Liver (tissue), 9 donors: ENCODE results near the gene TMEM236. TPM values are rescaled to one million over a fixed set of nuclear protein-coding genes. Genes with fewer than 3 reads are reported as not detected.

Source experiments
- DNase-seq: peaks from one replicate; pipeline ENCODE4 v3.0.0-alpha.2; 2017; ENCODE audit warnings: low spot score
- H3K27ac ChIP-seq, 2 donors: one replicate each; pipeline ENCODE4 v1.7.0; 2013; ENCODE audit warnings: inconsistent platforms in 2 of 2, low read length in 2 of 2, control low read depth in 1 of 2, low read depth in 1 of 2, mild to moderate bottlenecking in 1 of 2
- H3K27me3 ChIP-seq, 4 donors: one replicate each; pipeline versions ENCODE4 v1.6.1 to v1.7.0; 2013; ENCODE audit warnings: low read length in 3 of 4, inconsistent platforms in 1 of 4, mild to moderate bottlenecking in 1 of 4, moderate library complexity in 1 of 4; ENCODE audit not compliant: control insufficient read depth in 4 of 4, insufficient read depth in 4 of 4
- H3K36me3 ChIP-seq, 4 donors: one replicate each; pipeline versions ENCODE4 v1.6.1 to v1.7.0; 2013; ENCODE audit warnings: low read length in 3 of 4, mild to moderate bottlenecking in 3 of 4, low read depth in 1 of 4, moderate library complexity in 1 of 4; ENCODE audit not compliant: control insufficient read depth in 4 of 4, insufficient read depth in 3 of 4
- H3K4me1 ChIP-seq, 4 donors: one replicate each; pipeline versions ENCODE4 v1.6.1 to v1.7.0; 2013; ENCODE audit warnings: low read length in 3 of 4, mild to moderate bottlenecking in 3 of 4, moderate library complexity in 1 of 4; ENCODE audit not compliant: control insufficient read depth in 4 of 4, insufficient read depth in 4 of 4
- H3K4me3 ChIP-seq, 3 donors: one replicate each; pipeline versions ENCODE4 v1.6.1 to v1.7.0; 2013; ENCODE audit warnings: low read length in 3 of 3, control low read depth in 1 of 3, low read depth in 1 of 3, mild to moderate bottlenecking in 1 of 3
- H3K9ac ChIP-seq, 2 donors: one replicate each; pipeline ENCODE4 v1.7.0; 2013; ENCODE audit warnings: low read length in 2 of 2, mild to moderate bottlenecking in 2 of 2, moderate library complexity in 2 of 2, control low read depth in 1 of 2, low read depth in 1 of 2
- H3K9me3 ChIP-seq, 4 donors: one replicate each; pipeline versions ENCODE4 v1.6.1 to v1.7.0; 2013; ENCODE audit warnings: low read length in 3 of 4; ENCODE audit not compliant: control insufficient read depth in 4 of 4
- CTCF ChIP-seq: fragments of 150-350 bp; IDR thresholded peaks from 2 replicates; pipeline ENCODE4 v1.5.1; 2017; ENCODE audit warnings: improper control_type of control experiment, low read depth, low read length; ENCODE audit not compliant: missing input control
- EGR1 ChIP-seq, 2 donors: IDR thresholded peaks; 2 replicates each; pipeline ENCODE4 v1.6.1; 2016 to 2018; ENCODE audit warnings: antibody characterized with exemption in 2 of 2, low read depth in 2 of 2
- FOXA1 ChIP-seq: IDR thresholded peaks from 2 replicates; pipeline ENCODE4 v1.6.1; 2016; ENCODE audit warnings: antibody characterized with exemption
- FOXA2 ChIP-seq: IDR thresholded peaks from 2 replicates; pipeline ENCODE4 v1.6.1; 2016; ENCODE audit warnings: antibody characterized with exemption
- GABPA ChIP-seq, 2 donors: IDR thresholded peaks in 1 of 2; conservative IDR thresholded peaks in 1 of 2; 2 replicates each; pipeline ENCODE4 v1.6.1; 2016; ENCODE audit warnings: antibody characterized with exemption in 2 of 2, mild to moderate bottlenecking in 1 of 2, moderate library complexity in 1 of 2
- HNF4A ChIP-seq, 2 donors: conservative IDR thresholded peaks; 2 replicates each; pipeline ENCODE4 v1.6.1; 2016; ENCODE audit warnings: antibody characterized with exemption in 2 of 2, mild to moderate bottlenecking in 2 of 2
- HNF4G ChIP-seq: IDR thresholded peaks from 2 replicates; pipeline ENCODE4 v1.6.1; 2016; ENCODE audit warnings: antibody characterized with exemption
- JUND ChIP-seq, 2 donors: IDR thresholded peaks; 2 replicates each; pipeline ENCODE4 v1.6.1; 2016; ENCODE audit warnings: antibody characterized with exemption in 2 of 2
- NR2F2 ChIP-seq: IDR thresholded peaks from 2 replicates; pipeline ENCODE4 v1.6.1; 2016; ENCODE audit warnings: antibody characterized with exemption
- RAD21 ChIP-seq, 2 donors: IDR thresholded peaks; 2 replicates each; pipeline ENCODE4 v1.6.1; 2016; ENCODE audit warnings: antibody characterized with exemption in 2 of 2, mild to moderate bottlenecking in 2 of 2
- REST ChIP-seq: IDR thresholded peaks from 2 replicates; pipeline ENCODE4 v1.6.1; 2016; ENCODE audit warnings: antibody characterized with exemption, mild to moderate bottlenecking
- RXRA ChIP-seq, 2 donors: IDR thresholded peaks; 2 replicates each; pipeline ENCODE4 v1.6.1; 2017 to 2018; ENCODE audit warnings: antibody characterized with exemption in 2 of 2, mild to moderate bottlenecking in 1 of 2
- SP1 ChIP-seq: IDR thresholded peaks from 2 replicates; pipeline ENCODE4 v1.6.1; 2018; ENCODE audit warnings: antibody characterized with exemption, mild to moderate bottlenecking
- YY1 ChIP-seq: IDR thresholded peaks from 2 replicates; pipeline ENCODE4 v1.6.1; 2016; ENCODE audit warnings: antibody characterized with exemption, mild to moderate bottlenecking
- WGBS: extraction: QIAGEN DNeasy Blood & Tissue Kit; methylation state at CpG from one replicate; pipeline ENCODE4 v1.1.7; 2013; 5-methylcytosine and 5-hydroxymethylcytosine counted together
- polyA plus RNA-seq, 2 donors: library from polyadenylated mRNA; stranded (reverse) in 1 of 2; unstranded in 1 of 2; fragments of 200-250 nt in 1 of 2; fragments of >200 nt in 1 of 2; fragmentation: Nextera tagmentation in 1 of 2; extraction: Ambion mirVana in 1 of 2; gene quantifications; one replicate each; pipeline versions ENCODE4 v1.2.1 to v1.2.3, GENCODE V29; 2013 to 2015
- total RNA-seq, 2 donors: library from RNA; depleted of rRNA; stranded (reverse); fragments of >200 nt; gene quantifications; one replicate each; pipeline ENCODE4 v1.2.3, GENCODE V29; 2014
- TF ChIP-seq, protein P1 (sequence below): IDR thresholded peaks from 2 replicates; pipeline ENCODE4 v1.6.1; 2016; ENCODE audit warnings: antibody characterized with exemption
- TF ChIP-seq, protein P2 (sequence below): IDR thresholded peaks from 2 replicates; pipeline ENCODE4 v1.6.1; 2016; ENCODE audit warnings: antibody characterized with exemption
- TF ChIP-seq, protein P3 (sequence below): IDR thresholded peaks from 2 replicates; pipeline ENCODE4 v1.6.1; 2016; ENCODE audit warnings: antibody characterized with exemption
- donor health status: healthy.
- donor health status: healthy.
- donor health status: healthy.
- donor health status: healthy.
- donor health status: healthy.

TMEM236 gene
- total and polyA plus RNA-seq, 4 donors, result 0.07 to 0.28 (median 0.12) TPM

DNA sequence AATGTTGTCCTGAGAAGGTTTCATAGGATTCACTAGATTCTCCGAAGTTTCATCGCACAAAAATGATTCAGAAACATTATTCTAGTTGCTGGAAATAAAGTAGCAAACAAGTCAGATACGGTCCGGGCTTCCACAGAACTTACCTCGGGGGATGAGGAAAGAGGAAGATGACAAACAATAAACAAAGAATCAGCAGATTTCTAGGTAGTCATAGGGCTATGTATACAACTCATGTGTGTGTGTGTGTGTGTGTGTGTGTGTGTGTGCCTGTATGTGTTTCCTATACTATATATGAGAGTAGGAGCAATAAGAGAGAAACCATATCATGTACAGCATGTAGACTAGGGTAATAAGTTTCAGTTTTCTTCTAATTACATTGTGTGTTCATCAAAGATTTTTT lies 16.5 kb downstream of the TMEM236 start:
- TF ChIP-seq REST (no peak), RAD21 (IDR thresholded peaks at IDR 0.05) (no peak), EGR1 (IDR thresholded peaks at IDR 0.05; ENCODE audit: low read depth in 2 of 2) (no peak), NR2F2 (no peak), FOXA2 (no peak), JUND (IDR thresholded peaks at IDR 0.05) (no peak), YY1 (no peak), SP1 (no peak), FOXA1 (no peak)
- TF ChIP-seq, protein P1, sequence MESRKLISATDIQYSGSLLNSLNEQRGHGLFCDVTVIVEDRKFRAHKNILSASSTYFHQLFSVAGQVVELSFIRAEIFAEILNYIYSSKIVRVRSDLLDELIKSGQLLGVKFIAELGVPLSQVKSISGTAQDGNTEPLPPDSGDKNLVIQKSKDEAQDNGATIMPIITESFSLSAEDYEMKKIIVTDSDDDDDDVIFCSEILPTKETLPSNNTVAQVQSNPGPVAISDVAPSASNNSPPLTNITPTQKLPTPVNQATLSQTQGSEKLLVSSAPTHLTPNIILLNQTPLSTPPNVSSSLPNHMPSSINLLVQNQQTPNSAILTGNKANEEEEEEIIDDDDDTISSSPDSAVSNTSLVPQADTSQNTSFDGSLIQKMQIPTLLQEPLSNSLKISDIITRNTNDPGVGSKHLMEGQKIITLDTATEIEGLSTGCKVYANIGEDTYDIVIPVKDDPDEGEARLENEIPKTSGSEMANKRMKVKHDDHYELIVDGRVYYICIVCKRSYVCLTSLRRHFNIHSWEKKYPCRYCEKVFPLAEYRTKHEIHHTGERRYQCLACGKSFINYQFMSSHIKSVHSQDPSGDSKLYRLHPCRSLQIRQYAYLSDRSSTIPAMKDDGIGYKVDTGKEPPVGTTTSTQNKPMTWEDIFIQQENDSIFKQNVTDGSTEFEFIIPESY, result no peak
- TF ChIP-seq, protein P2, sequence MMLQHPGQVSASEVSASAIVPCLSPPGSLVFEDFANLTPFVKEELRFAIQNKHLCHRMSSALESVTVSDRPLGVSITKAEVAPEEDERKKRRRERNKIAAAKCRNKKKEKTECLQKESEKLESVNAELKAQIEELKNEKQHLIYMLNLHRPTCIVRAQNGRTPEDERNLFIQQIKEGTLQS, result no peak
- TF ChIP-seq, protein P3, sequence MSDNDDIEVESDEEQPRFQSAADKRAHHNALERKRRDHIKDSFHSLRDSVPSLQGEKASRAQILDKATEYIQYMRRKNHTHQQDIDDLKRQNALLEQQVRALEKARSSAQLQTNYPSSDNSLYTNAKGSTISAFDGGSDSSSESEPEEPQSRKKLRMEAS, result no peak
- no peaks in the 10 kb centered on the region for H3K9me3 ChIP-seq
- 87% methylated on average over 5 of the region's 5 CpGs for WGBS

DNA sequence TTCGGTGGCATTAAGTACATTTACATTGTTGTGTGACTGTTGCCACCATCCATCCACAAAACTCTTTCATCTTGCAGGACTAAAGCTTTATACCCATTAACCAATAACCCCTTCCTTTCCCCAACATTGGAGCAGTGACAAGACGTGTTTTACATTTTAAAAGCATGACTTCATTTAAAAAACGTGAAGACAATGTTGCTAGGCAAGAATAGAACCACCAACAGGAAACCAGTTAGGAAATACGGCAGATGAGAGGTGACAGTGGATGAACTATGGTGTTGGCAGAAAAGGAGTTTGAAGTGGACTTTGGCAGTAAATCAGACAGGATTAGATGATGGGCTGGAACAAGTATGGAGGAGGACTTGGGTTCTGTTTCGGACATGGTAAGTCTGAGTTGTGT lies 17.0 kb downstream of the TMEM236 start:
- H3K9me3 ChIP-seq, result no peaks in the 10 kb centered on the region

More for the DNA sequence above, 16.5 kb downstream of the TMEM236 start:
- Histone ChIP-seq H3K4me1 (no peaks in the 10 kb centered on the region), H3K4me3 (no peak overlapping the region), H3K36me3 (no peaks in the 10 kb centered on the region), H3K27me3 (no peaks in the 10 kb centered on the region), H3K27ac (no peak overlapping the region), H3K9ac (no peak overlapping the region)
- DNase-seq, result no peak

More for the DNA sequence above, 17.0 kb downstream of the TMEM236 start:
- no peak overlapping the region for H3K4me3 ChIP-seq
- H3K4me1 ChIP-seq, result no peaks in the 10 kb centered on the region
- whole genome bisulfite sequencing, result 62% methylated on average over 5 of the region's 5 CpGs
- H3K27me3 ChIP-seq, result no peaks in the 10 kb centered on the region
- TF ChIP-seq NR2F2 (no peak), HNF4A (conservative IDR thresholded peaks at IDR 0.05) (no peak), FOXA1 (no peak), CTCF (no peak), FOXA2 (no peak), SP1 (no peak), YY1 (no peak), GABPA (IDR thresholded peaks at IDR 0.05 in 1 of 2, conservative IDR thresholded peaks at IDR 0.05 in 1 of 2) (no peak), RXRA (IDR thresholded peaks at IDR 0.05) (no peak), HNF4G (no peak), JUND (IDR thresholded peaks at IDR 0.05) (no peak)
- TF ChIP-seq, protein P3, result no peak
- TF ChIP-seq, protein P2, result no peak
- no peaks in the 10 kb centered on the region for H3K36me3 ChIP-seq
- no peak for DNase-seq
- H3K27ac ChIP-seq, result no peak overlapping the region
- no peak overlapping the region for H3K9ac ChIP-seq
